Ectodermal cell (in vitro differentiated cells): ENCODE measurements around the gene MAP2K5.

Source experiments
- H3K27ac ChIP-seq: 2 replicates; pipeline ENCODE4 v1.7.0; 2013; ENCODE audit warnings: mild to moderate bottlenecking, low read depth, low read length; ENCODE audit not compliant: insufficient read depth, poor library complexity, severe bottlenecking
- H3K27me3 ChIP-seq: 2 replicates; pipeline ENCODE4 v1.7.0; 2013; ENCODE audit warnings: mild to moderate bottlenecking, low read length; ENCODE audit not compliant: insufficient read depth, control insufficient read depth, poor library complexity, severe bottlenecking
- H3K36me3 ChIP-seq: one replicate; pipeline ENCODE4 v1.7.0; 2013; ENCODE audit warnings: low read length; ENCODE audit not compliant: control insufficient read depth, insufficient read depth
- H3K4me1 ChIP-seq: one replicate; pipeline ENCODE4 v1.7.0; 2013; ENCODE audit warnings: low read length; ENCODE audit not compliant: control insufficient read depth, insufficient read depth
- H3K4me3 ChIP-seq: 2 replicates; pipeline ENCODE4 v1.7.0; 2013; ENCODE audit warnings: low read depth, low read length, control low read depth; ENCODE audit not compliant: insufficient read depth
- H3K9me3 ChIP-seq: 2 replicates; pipeline ENCODE4 v1.7.0; 2013; ENCODE audit warnings: mild to moderate bottlenecking, low read length, moderate library complexity; ENCODE audit not compliant: control insufficient read depth
- WGBS, 2 experiments: methylation state at CpG; one replicate each; pipeline ENCODE4 v1.1.7; 2013; ENCODE audit warnings: missing lambda C conversion rate in 2 of 2; 5-methylcytosine and 5-hydroxymethylcytosine counted together

Gene MAP2K5

DNA sequence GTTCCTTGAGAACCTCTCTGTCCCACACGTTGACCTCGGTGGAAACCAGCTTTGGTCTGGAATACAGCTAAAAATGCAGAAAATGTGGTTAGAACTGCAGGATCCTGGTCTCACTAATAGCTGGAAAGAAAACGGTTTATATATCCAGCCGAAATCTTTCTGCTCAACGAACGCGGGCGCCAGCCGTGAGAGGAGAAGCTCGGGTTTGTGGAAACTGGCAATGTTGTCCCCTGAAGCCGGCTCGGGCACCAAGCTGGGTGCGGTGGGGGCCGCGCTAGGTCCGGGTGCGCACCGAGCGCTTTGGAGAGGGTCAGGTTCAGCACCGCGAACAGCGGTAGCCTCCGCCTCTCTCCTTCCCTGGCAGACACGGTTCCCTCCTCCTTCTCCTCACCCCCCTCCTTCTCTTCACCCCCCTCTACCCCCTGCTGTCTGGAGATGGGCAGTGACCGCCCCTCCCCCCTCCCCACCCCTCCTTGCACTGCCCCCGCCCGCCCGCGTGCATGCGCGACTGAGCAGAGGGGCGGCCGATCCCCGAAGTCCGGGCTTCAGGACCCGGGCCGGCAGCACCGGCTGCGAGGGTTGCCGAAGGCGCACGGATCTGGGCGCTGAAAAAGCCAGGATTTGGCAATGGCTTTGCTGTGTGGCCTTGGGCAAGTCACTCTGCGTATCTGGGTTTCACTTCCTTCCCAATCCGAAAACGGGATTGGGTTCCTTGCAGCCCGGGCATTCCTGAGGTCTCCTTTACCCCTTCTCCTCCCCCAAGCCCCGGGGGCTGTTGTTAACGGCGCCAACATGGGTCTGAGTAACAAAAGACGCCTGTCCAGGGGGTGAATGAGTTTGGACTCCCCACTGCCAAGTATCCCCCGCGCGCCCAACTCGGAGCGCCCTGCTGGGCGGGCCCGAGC is 282.7 kb downstream of the MAP2K5 start, which contains the start of gene SKOR1:
Gene SKOR1, plus strand, starts transcription at position 534 of the 905 bp plus-strand sequence. Its CDS starts 94 bp downstream, at position 628.
- 2% methylated on average over 57 of the region's 58 CpGs for WGBS, 2 experiments

DNA sequence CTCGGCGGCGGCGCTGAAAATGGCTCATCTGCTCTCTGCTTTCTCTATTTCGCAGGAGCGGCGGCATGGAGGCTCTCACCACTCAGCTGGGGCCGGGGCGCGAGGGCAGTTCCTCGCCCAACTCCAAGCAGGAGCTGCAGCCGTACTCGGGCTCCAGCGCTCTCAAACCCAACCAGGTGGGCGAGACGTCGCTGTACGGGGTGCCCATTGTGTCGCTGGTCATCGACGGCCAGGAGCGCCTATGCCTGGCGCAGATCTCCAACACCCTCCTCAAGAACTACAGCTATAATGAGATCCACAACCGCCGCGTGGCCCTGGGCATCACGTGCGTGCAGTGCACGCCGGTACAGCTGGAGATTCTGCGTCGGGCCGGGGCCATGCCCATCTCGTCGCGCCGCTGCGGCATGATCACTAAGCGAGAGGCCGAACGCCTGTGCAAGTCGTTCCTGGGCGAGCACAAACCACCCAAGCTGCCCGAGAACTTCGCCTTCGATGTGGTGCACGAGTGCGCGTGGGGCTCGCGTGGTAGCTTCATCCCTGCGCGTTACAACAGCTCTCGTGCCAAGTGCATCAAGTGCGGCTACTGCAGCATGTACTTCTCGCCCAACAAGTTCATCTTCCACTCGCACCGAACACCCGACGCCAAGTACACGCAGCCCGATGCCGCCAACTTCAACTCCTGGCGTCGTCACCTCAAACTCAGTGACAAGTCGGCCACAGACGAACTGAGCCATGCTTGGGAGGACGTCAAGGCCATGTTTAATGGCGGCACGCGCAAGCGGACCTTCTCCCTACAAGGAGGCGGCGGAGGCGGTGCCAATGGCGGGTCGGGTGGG is 283.6 kb downstream of the MAP2K5 start:
- WGBS, 2 experiments = 7% methylated on average over 77 of the region's 77 CpGs
- no peak overlapping the region for H3K27ac ChIP-seq
- peaks cover 24% of the 10 kb centered on the region for H3K4me1 ChIP-seq
- H3K36me3 ChIP-seq = no peaks in the 10 kb centered on the region
- H3K9me3 ChIP-seq = no peaks in the 10 kb centered on the region
- H3K27me3 ChIP-seq = peaks cover 100% of the 10 kb centered on the region
- H3K4me3 ChIP-seq = no peak overlapping the region

More for the DNA sequence above, 282.7 kb downstream of the MAP2K5 start, which contains the start of gene SKOR1:
- peaks cover 22% of the 10 kb centered on the region for H3K4me1 ChIP-seq
- H3K27ac ChIP-seq = no peak within 1 kb of the TSS
- H3K9me3 ChIP-seq = no peaks in the 10 kb centered on the region
- no peak within 1 kb of the TSS for H3K4me3 ChIP-seq
- no peaks in the 10 kb centered on the region for H3K36me3 ChIP-seq
- peaks cover 100% of the 10 kb centered on the region for H3K27me3 ChIP-seq

- Histone ChIP-seq H3K9me3 (no peaks in the 10 kb centered on the region), H3K27ac (no peak overlapping the region), H3K36me3 (no peaks in the 10 kb centered on the region), H3K27me3 (peaks cover 100% of the 10 kb centered on the region), H3K4me1 (peaks cover 25% of the 10 kb centered on the region), H3K4me3 (no peak overlapping the region)
- WGBS, 2 experiments = 2 to 3% methylated on average over 88 of the region's 88 CpGs
Measured at GRCh38 chr15:67826717-67827561, 284.4 kb downstream of the MAP2K5 start.

DNA sequence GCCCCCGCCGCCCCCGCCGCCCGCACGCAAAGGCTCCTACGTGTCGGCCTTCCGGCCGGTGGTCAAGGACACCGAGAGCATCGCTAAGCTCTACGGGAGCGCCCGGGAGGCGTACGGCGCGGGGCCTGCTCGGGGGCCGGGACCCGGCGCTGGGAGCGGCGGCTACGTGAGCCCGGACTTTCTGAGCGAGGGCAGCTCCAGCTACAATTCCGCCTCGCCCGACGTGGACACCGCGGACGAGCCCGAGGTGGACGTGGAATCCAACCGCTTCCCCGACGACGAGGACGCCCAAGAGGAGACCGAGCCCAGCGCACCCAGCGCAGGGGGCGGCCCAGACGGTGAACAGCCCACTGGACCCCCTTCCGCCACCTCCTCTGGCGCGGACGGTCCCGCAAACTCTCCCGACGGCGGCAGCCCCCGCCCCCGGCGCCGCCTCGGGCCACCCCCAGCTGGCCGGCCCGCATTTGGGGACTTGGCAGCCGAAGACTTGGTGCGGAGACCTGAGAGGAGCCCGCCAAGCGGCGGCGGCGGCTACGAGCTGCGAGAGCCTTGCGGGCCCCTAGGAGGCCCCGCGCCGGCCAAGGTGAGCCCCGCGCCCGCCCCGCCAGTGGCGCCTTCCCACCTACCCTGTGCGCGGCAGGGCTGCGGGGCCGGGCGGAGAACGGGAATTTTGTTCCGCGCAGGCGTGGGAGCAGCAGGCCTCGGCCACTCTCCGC is 285.2 kb downstream of the MAP2K5 start:
- Histone ChIP-seq H3K9me3 (no peaks in the 10 kb centered on the region), H3K4me3 (no peak overlapping the region), H3K4me1 (peaks cover 33% of the 10 kb centered on the region), H3K36me3 (no peaks in the 10 kb centered on the region), H3K27ac (no peak overlapping the region), H3K27me3 (peaks cover 100% of the 10 kb centered on the region)
- WGBS, 2 experiments = 3 to 4% methylated on average over 91 of the region's 91 CpGs

- Histone ChIP-seq H3K36me3 (no peaks in the 10 kb centered on the region), H3K4me1 (peaks cover 38% of the 10 kb centered on the region), H3K9me3 (no peaks in the 10 kb centered on the region), H3K27ac (no peak overlapping the region), H3K4me3 (no peak overlapping the region), H3K27me3 (peaks cover 100% of the 10 kb centered on the region)
- WGBS, 2 experiments = 2 to 4% methylated on average over 40 of the region's 40 CpGs
Measured at GRCh38 chr15:67828278-67828968, 285.9 kb downstream of the MAP2K5 start.

GRCh38 chr15:67828969-67829646 is 286.6 kb downstream of the MAP2K5 start:
- H3K4me1 ChIP-seq = peaks cover 41% of the 10 kb centered on the region
- no peaks in the 10 kb centered on the region for H3K9me3 ChIP-seq
- 4% methylated on average over 53 to 54 of the region's 54 CpGs for WGBS, 2 experiments
- no peak overlapping the region for H3K27ac ChIP-seq
- peak overlapping the region; percentile 11 for H3K4me3 ChIP-seq
- no peaks in the 10 kb centered on the region for H3K36me3 ChIP-seq
- peaks cover 100% of the 10 kb centered on the region for H3K27me3 ChIP-seq

GRCh38 chr15:67829647-67830504 is 287.4 kb downstream of the MAP2K5 start:
- H3K27me3 ChIP-seq = peaks cover 100% of the 10 kb centered on the region
- H3K36me3 ChIP-seq = no peaks in the 10 kb centered on the region
- H3K27ac ChIP-seq = no peak overlapping the region
- no peaks in the 10 kb centered on the region for H3K9me3 ChIP-seq
- 7 to 8% methylated on average over 68 of the region's 68 CpGs for WGBS, 2 experiments
- peak overlapping the region; percentile 11 for H3K4me3 ChIP-seq
- peaks cover 41% of the 10 kb centered on the region for H3K4me1 ChIP-seq

DNA sequence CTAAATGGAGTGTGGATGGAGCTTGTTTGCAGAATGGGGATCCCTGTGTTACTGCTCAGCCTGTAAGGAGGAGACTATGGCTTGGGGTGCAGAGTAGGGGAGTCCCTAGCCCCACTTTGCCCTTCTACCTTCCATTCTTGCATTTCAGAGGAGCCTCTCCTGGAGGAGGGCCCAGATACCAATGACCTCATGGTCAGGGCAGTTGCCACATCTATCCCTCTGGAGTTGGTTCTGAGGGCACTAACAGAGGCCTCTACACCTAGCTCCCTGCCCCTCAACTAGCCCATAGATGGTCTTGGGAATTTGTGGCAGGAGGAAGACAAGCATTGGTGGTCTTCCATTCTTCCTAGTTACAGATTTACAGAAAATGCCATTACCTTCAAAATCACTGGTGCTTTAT is 288.9 kb downstream of the MAP2K5 start:
- H3K4me3 ChIP-seq = no peak overlapping the region
- H3K27ac ChIP-seq = no peak overlapping the region
- no peaks in the 10 kb centered on the region for H3K9me3 ChIP-seq
- no peaks in the 10 kb centered on the region for H3K36me3 ChIP-seq
- peaks cover 38% of the 10 kb centered on the region for H3K4me1 ChIP-seq
- H3K27me3 ChIP-seq = peaks cover 100% of the 10 kb centered on the region
